ENCODE results near the gene TGFB2.

GRCh38 chr1:218323568-218324225 lies 21.4 kb upstream of the TGFB2 start:
- TF ChIP-seq CTCF (IDR thresholded peaks at IDR 0.05; ENCODE audit: low read depth, low read length) (no peak), EZH2phosphoT487 (IDR thresholded peaks at IDR 0.05; ENCODE audit: low read depth) (no peak)
